Stimulated activated naive B cell treated with anti-CD40 and anti-IgM and Interleukin-4, amounts not matched to agents 10 μg/mL and 1 μg/mL and 100 μg/mL, for 72 hours (primary cell): ENCODE data around the gene DPP7.

Experiments
- ATAC-seq, 2 donors: fragments of 150-1000 bp; cut with Tn5 transposase; replicated peaks; 2 replicates each; pipeline ENCODE4 v1.10.0; 2021; ENCODE audit warnings: moderate library complexity in 1 of 2
- DNase-seq: peaks from one replicate; pipeline ENCODE4 v3.0.0; 2021
- H3K27ac Mint-ChIP-seq: one replicate; pipeline ENCODE4 v1.8.0; 2022; ENCODE audit warnings: mild to moderate bottlenecking, mixed read lengths
- H3K27me3 Mint-ChIP-seq, 2 donors: one replicate each; pipeline ENCODE4 v1.8.0; 2022; ENCODE audit warnings: mixed read lengths in 2 of 2
- H3K36me3 Mint-ChIP-seq, 2 donors: one replicate each; pipeline ENCODE4 v1.8.0; 2022; ENCODE audit warnings: mixed read lengths in 2 of 2, mild to moderate bottlenecking in 1 of 2
- H3K4me1 Mint-ChIP-seq, 2 donors: one replicate each; pipeline ENCODE4 v1.8.0; 2022; ENCODE audit warnings: mixed read lengths in 2 of 2, mild to moderate bottlenecking in 1 of 2
- H3K4me3 Mint-ChIP-seq, 2 donors: one replicate each; pipeline ENCODE4 v1.8.0; 2022; ENCODE audit warnings: mild to moderate bottlenecking in 2 of 2, mixed read lengths in 2 of 2, moderate library complexity in 1 of 2
- H3K9me3 Mint-ChIP-seq, 2 donors: one replicate each; pipeline ENCODE4 v1.8.0; 2022; ENCODE audit warnings: mixed read lengths in 2 of 2, mild to moderate bottlenecking in 1 of 2

Gene DPP7

GRCh38 chr9:137085920-137086530, 28.5 kb downstream of the DPP7 start:
- DNase-seq (peak; percentile 36), ATAC-seq (peak; percentile 1)
- Mint-ChIP-seq H3K27me3 (no peaks in the 10 kb centered on the region), H3K9me3 (no peaks in the 10 kb centered on the region), H3K27ac (peak overlapping the region; percentile 99), H3K4me3 (peak overlapping the region; percentile 90 to 98), H3K36me3 (peaks cover 21 to 37% of the 10 kb centered on the region in 2 donors), H3K4me1 (peaks cover 45 to 58% of the 10 kb centered on the region in 2 donors)

- Mint-ChIP-seq H3K4me1 (peaks cover 47 to 53% of the 10 kb centered on the region in 2 donors), H3K9me3 (no peaks in the 10 kb centered on the region), H3K36me3 (peaks cover 24 to 32% of the 10 kb centered on the region in 2 donors), H3K27ac (peak overlapping the region; percentile 9), H3K27me3 (no peaks in the 10 kb centered on the region), H3K4me3 (no peak overlapping the region)
- DNase-seq (no peak), ATAC-seq (no peak)
These were observed 30.0 kb downstream of the DPP7 start for GRCh38 chr9:137084526-137084925.

GRCh38 chr9:137083394-137084004, 31.0 kb downstream of the DPP7 start:
- DNase-seq (peak; percentile 81), ATAC-seq (peak; percentile 37 to 54)
- H3K4me1 Mint-ChIP-seq: peaks cover 42 to 47% of the 10 kb centered on the region in 2 donors
- peak overlapping the region; percentile 39 to 53 for H3K4me3 Mint-ChIP-seq
- H3K36me3 Mint-ChIP-seq: peaks cover 19 to 26% of the 10 kb centered on the region in 2 donors
- H3K27me3 Mint-ChIP-seq: no peaks in the 10 kb centered on the region
- peak overlapping the region; percentile 87 for H3K27ac Mint-ChIP-seq
- no peaks in the 10 kb centered on the region for H3K9me3 Mint-ChIP-seq

- ATAC-seq: no peak
- DNase-seq: no peak
- H3K9me3 Mint-ChIP-seq: no peaks in the 10 kb centered on the region
- no peaks in the 10 kb centered on the region for H3K27me3 Mint-ChIP-seq
- H3K4me1 Mint-ChIP-seq: peaks cover 40 to 42% of the 10 kb centered on the region in 2 donors
- H3K36me3 Mint-ChIP-seq: peaks cover 19 to 22% of the 10 kb centered on the region in 2 donors
- peak overlapping the region; percentile 63 for H3K27ac Mint-ChIP-seq
- H3K4me3 Mint-ChIP-seq: peak overlapping the region in 1 of 2 donors; percentile 39
These were observed 31.6 kb downstream of the DPP7 start for GRCh38 chr9:137082925-137083290.

GRCh38 chr9:137082222-137082924, 32.2 kb downstream of the DPP7 start:
- H3K27me3 Mint-ChIP-seq: no peaks in the 10 kb centered on the region
- peaks cover 19 to 22% of the 10 kb centered on the region in 2 donors for H3K36me3 Mint-ChIP-seq
- H3K9me3 Mint-ChIP-seq: no peaks in the 10 kb centered on the region
- DNase-seq: no peak
- H3K4me3 Mint-ChIP-seq: no peak overlapping the region
- H3K4me1 Mint-ChIP-seq: peaks cover 34 to 37% of the 10 kb centered on the region in 2 donors
- no peak for ATAC-seq
- H3K27ac Mint-ChIP-seq: no peak overlapping the region

GRCh38 chr9:137080260-137081122, 34.0 kb downstream of the DPP7 start:
- Mint-ChIP-seq H3K27me3 (no peaks in the 10 kb centered on the region), H3K4me1 (peaks cover 30 to 32% of the 10 kb centered on the region in 2 donors), H3K4me3 (no peak overlapping the region), H3K27ac (no peak overlapping the region), H3K36me3 (peaks cover 15 to 17% of the 10 kb centered on the region in 2 donors), H3K9me3 (no peaks in the 10 kb centered on the region)
- ATAC-seq: no peak
- DNase-seq: no peak

GRCh38 chr9:137079401-137079787, 35.1 kb downstream of the DPP7 start:
- Mint-ChIP-seq H3K36me3 (peaks cover 15 to 16% of the 10 kb centered on the region in 2 donors), H3K4me1 (peaks cover 24 to 33% of the 10 kb centered on the region in 2 donors), H3K4me3 (peak overlapping the region; percentile 41 to 48), H3K9me3 (no peaks in the 10 kb centered on the region), H3K27me3 (no peaks in the 10 kb centered on the region), H3K27ac (no peak overlapping the region)
- ATAC-seq (no peak), DNase-seq (no peak)

GRCh38 chr9:137078701-137079400, 35.7 kb downstream of the DPP7 start:
- ATAC-seq (no peak), DNase-seq (no peak)
- no peaks in the 10 kb centered on the region for H3K27me3 Mint-ChIP-seq
- H3K4me1 Mint-ChIP-seq: peaks cover 18 to 30% of the 10 kb centered on the region in 2 donors
- H3K9me3 Mint-ChIP-seq: no peaks in the 10 kb centered on the region
- H3K27ac Mint-ChIP-seq: no peak overlapping the region
- H3K36me3 Mint-ChIP-seq: peaks cover 15 to 16% of the 10 kb centered on the region in 2 donors
- H3K4me3 Mint-ChIP-seq: peak overlapping the region; percentile 82 to 83

GRCh38 chr9:137077758-137078693, 36.5 kb downstream of the DPP7 start:
- ATAC-seq (peak; percentile 50 to 54), DNase-seq (no peak)
- Mint-ChIP-seq H3K4me1 (peaks cover 17 to 22% of the 10 kb centered on the region in 2 donors), H3K27me3 (no peaks in the 10 kb centered on the region), H3K9me3 (no peaks in the 10 kb centered on the region), H3K4me3 (peak overlapping the region; percentile 82 to 83), H3K27ac (peak overlapping the region; percentile 42), H3K36me3 (peaks cover 15 to 16% of the 10 kb centered on the region in 2 donors)

- Mint-ChIP-seq H3K27ac (peak within 1 kb of the TSS; percentile 59), H3K4me3 (peak within 1 kb of the TSS; percentile 82 to 83), H3K27me3 (no peaks in the 10 kb centered on the region), H3K36me3 (peaks cover 13 to 14% of the 10 kb centered on the region in 2 donors), H3K9me3 (no peaks in the 10 kb centered on the region), H3K4me1 (peaks cover 12 to 16% of the 10 kb centered on the region in 2 donors)
- ATAC-seq (peak; percentile 73 to 77), DNase-seq (no peak)
These were observed 37.4 kb downstream of the DPP7 start, which contains the start of gene UAP1L1 for GRCh38 chr9:137077010-137077747. TSS of gene UAP1L1 (plus strand) at chr9:137077517. CDS start at chr9:137077533, 16 bp downstream.

- Mint-ChIP-seq H3K4me3 (peak overlapping the region; percentile 67 to 77), H3K27me3 (no peaks in the 10 kb centered on the region), H3K9me3 (no peaks in the 10 kb centered on the region), H3K36me3 (peaks cover 8% of the 10 kb centered on the region in 2 donors), H3K4me1 (peaks cover 12 to 15% of the 10 kb centered on the region in 2 donors), H3K27ac (no peak overlapping the region)
- ATAC-seq: no peak
- DNase-seq: no peak
These were observed 37.9 kb downstream of the DPP7 start for GRCh38 chr9:137076636-137077009.

- ATAC-seq (no peak), DNase-seq (no peak)
- Mint-ChIP-seq H3K9me3 (no peaks in the 10 kb centered on the region), H3K4me3 (no peak overlapping the region), H3K36me3 (peaks cover 5 to 8% of the 10 kb centered on the region in 2 donors), H3K4me1 (peaks cover 22 to 25% of the 10 kb centered on the region in 2 donors), H3K27ac (no peak overlapping the region), H3K27me3 (no peaks in the 10 kb centered on the region)
These were observed 39.2 kb downstream of the DPP7 start for GRCh38 chr9:137075275-137075775.
